Measurements from ENCODE around the gene PLEKHH1. TPM values are rescaled to one million over a fixed set of nuclear protein-coding genes. Genes with fewer than 3 reads are reported as not detected.

The PLEKHH1 gene
- total RNA-seq, 1 experiment from 2014 or later, result 35.3 TPM

GRCh38 chr14:67514650-67515385 is 18.3 kb upstream of the PLEKHH1 start:
- no CpG with 5 or more reads among the region's 75 CpGs for WGBS (ENCODE audit: extremely low coverage, insufficient read length, low lambda C conversion rate)
- H2BK5ac ChIP-seq (ENCODE audit: insufficient read length, low read length), result no peak overlapping the region
- no peak overlapping the region for H3K27ac Mint-ChIP-seq
- no peak overlapping the region for H3T11ph ChIP-seq (ENCODE audit: low read length)
- H2AFZ ChIP-seq (ENCODE audit: low read length), result no peak overlapping the region
- H3K23me2 ChIP-seq (ENCODE audit: insufficient read length, low read depth, low read length, poor library complexity, severe bottlenecking), result peaks cover 5% of the 10 kb centered on the region
- no peaks in the 10 kb centered on the region for H3K79me2 ChIP-seq (ENCODE audit: insufficient read depth, low read length)
- H2BK20ac ChIP-seq (ENCODE audit: low read depth, low read length, poor library complexity, severe bottlenecking), result no peak overlapping the region
- H3K18ac ChIP-seq (ENCODE audit: insufficient read length, low read depth, low read length), result no peak overlapping the region
- H3K27me3 ChIP-seq (ENCODE audit: insufficient read depth, low read length), result peaks cover 12% of the 10 kb centered on the region; the same call in 1 of the 2 replicates
- H3K4ac ChIP-seq (ENCODE audit: low read depth, low read length), result no peak overlapping the region
- H3K4me1 Mint-ChIP-seq, result peaks cover 0 to 5% of the 10 kb centered on the region in 2 experiments; a peak in 2 of 4 replicates
- H3K4me1 ChIP-seq (ENCODE audit: insufficient read depth, low read length), result no peaks in the 10 kb centered on the region; the same call in 1 of the 2 replicates
- peak; percentile 42 for DNase-seq
- no peak overlapping the region for H4K91ac ChIP-seq (ENCODE audit: insufficient read length, low read depth, low read length)
- no peak overlapping the region for H3K14ac ChIP-seq (ENCODE audit: insufficient read depth, low read length)
- no peak overlapping the region for H4K8ac ChIP-seq (replicated peaks; ENCODE audit: insufficient read length, low read depth, low read length)
- peak overlapping the region; percentile 69 for H3K4me2 ChIP-seq (ENCODE audit: insufficient read depth, insufficient read length, low read length)
- no peaks in the 10 kb centered on the region for H3K9me3 ChIP-seq (ENCODE audit: control insufficient read depth, low read depth, low read length)
- no peak overlapping the region for H2BK12ac ChIP-seq (ENCODE audit: insufficient read length, low read depth, low read length)
- no peak overlapping the region for H3K23ac ChIP-seq (ENCODE audit: insufficient read length, low read depth, low read length)
- H3K79me1 ChIP-seq (ENCODE audit: insufficient read depth, low read depth, low read length, poor library complexity, severe bottlenecking), result no peaks in the 10 kb centered on the region
- no peak overlapping the region for H2BK15ac ChIP-seq (ENCODE audit: low read depth, low read length)
- H3K36me3 Mint-ChIP-seq (ENCODE audit: insufficient read depth in 1 of 3, low read depth in 3 of 3), result no peaks in the 10 kb centered on the region
- H2BK120ac ChIP-seq (ENCODE audit: low read depth, low read length, poor library complexity, severe bottlenecking), result no peak overlapping the region
- TF ChIP-seq, protein P1, sequence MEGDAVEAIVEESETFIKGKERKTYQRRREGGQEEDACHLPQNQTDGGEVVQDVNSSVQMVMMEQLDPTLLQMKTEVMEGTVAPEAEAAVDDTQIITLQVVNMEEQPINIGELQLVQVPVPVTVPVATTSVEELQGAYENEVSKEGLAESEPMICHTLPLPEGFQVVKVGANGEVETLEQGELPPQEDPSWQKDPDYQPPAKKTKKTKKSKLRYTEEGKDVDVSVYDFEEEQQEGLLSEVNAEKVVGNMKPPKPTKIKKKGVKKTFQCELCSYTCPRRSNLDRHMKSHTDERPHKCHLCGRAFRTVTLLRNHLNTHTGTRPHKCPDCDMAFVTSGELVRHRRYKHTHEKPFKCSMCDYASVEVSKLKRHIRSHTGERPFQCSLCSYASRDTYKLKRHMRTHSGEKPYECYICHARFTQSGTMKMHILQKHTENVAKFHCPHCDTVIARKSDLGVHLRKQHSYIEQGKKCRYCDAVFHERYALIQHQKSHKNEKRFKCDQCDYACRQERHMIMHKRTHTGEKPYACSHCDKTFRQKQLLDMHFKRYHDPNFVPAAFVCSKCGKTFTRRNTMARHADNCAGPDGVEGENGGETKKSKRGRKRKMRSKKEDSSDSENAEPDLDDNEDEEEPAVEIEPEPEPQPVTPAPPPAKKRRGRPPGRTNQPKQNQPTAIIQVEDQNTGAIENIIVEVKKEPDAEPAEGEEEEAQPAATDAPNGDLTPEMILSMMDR (conservative IDR thresholded peaks at IDR 0.05), result no peak
- H3K9ac ChIP-seq (ENCODE audit: extremely low read depth, insufficient read length, low read length), result no peak overlapping the region
- no peak overlapping the region for H3K56ac ChIP-seq (ENCODE audit: insufficient read length, low read depth, low read length)
- no peak overlapping the region for H4K5ac ChIP-seq (ENCODE audit: insufficient read length, low read depth, low read length)
- peaks cover 85% of the 10 kb centered on the region for H3K27me3 Mint-ChIP-seq (ENCODE audit: low read depth)
- H2AK5ac ChIP-seq (ENCODE audit: insufficient read length, low read length), result no peak overlapping the region
- H3K4me3 Mint-ChIP-seq, result peak overlapping the region; percentile 68 to 84
- no peaks in the 10 kb centered on the region for H4K20me1 ChIP-seq (ENCODE audit: control insufficient read depth, insufficient read depth, insufficient read length)
- H3K9me3 Mint-ChIP-seq, result no peaks in the 10 kb centered on the region
- no peak overlapping the region for H3K27ac ChIP-seq (ENCODE audit: insufficient read length, low read depth, low read length)

Data from H9 (cell line).